Trophoblast cell (in vitro differentiated cells and primary cell): ENCODE data around the gene EXTL1.

ENCODE experiments used
- DNase-seq, 2 donors: peaks; one replicate each; pipeline ENCODE4 v3.0.0-alpha.2; 2016
- H2AFZ ChIP-seq: 2 replicates; pipeline ENCODE4 v1.6.1; 2013; ENCODE audit warnings: low read length, moderate library complexity, mild to moderate bottlenecking; ENCODE audit not compliant: insufficient read depth, poor library complexity
- H2AK5ac ChIP-seq: 2 replicates; pipeline ENCODE4 v1.6.1; 2013; ENCODE audit warnings: mild to moderate bottlenecking, low read length
- H2BK120ac ChIP-seq: 2 replicates; pipeline ENCODE4 v1.6.1; 2013; ENCODE audit warnings: low read length, mild to moderate bottlenecking, moderate library complexity; ENCODE audit not compliant: insufficient read depth, poor library complexity
- H2BK12ac ChIP-seq: 2 replicates; pipeline ENCODE4 v1.6.1; 2013; ENCODE audit warnings: mild to moderate bottlenecking, low read length, moderate library complexity
- H2BK5ac ChIP-seq: 2 replicates; pipeline ENCODE4 v1.6.1; 2013; ENCODE audit warnings: low read length, low read depth, moderate library complexity, mild to moderate bottlenecking; ENCODE audit not compliant: poor library complexity
- H3K14ac ChIP-seq: 2 replicates; pipeline ENCODE4 v1.6.1; 2013; ENCODE audit warnings: mild to moderate bottlenecking, low read length
- H3K18ac ChIP-seq: 2 replicates; pipeline ENCODE4 v1.6.1; 2013; ENCODE audit warnings: mild to moderate bottlenecking, low read length
- H3K23ac ChIP-seq: 2 replicates; pipeline ENCODE4 v1.6.1; 2013; ENCODE audit warnings: low read length
- H3K27ac ChIP-seq: 2 replicates; pipeline ENCODE4 v1.5.1; 2013; ENCODE audit warnings: low read depth, mild to moderate bottlenecking, inconsistent platforms, low read length, moderate library complexity
- H3K27me3 ChIP-seq: 2 replicates; pipeline ENCODE4 v1.6.1; 2013; ENCODE audit warnings: inconsistent platforms, mild to moderate bottlenecking, low read length, moderate library complexity; ENCODE audit not compliant: insufficient read depth
- H3K36me3 ChIP-seq, 2 experiments: 1 replicate in 1 of 2; 2 replicates in 1 of 2; pipeline ENCODE4 v1.6.1; 2013; ENCODE audit warnings: low read length in 2 of 2, mild to moderate bottlenecking in 2 of 2, moderate library complexity in 1 of 2; ENCODE audit not compliant: insufficient read depth in 2 of 2, control insufficient read depth in 1 of 2
- H3K4ac ChIP-seq: 2 replicates; pipeline ENCODE4 v1.6.1; 2013; ENCODE audit warnings: low read depth, mild to moderate bottlenecking, low read length, moderate library complexity
- H3K4me1 ChIP-seq, 2 experiments: 1 replicate in 1 of 2; 2 replicates in 1 of 2; pipeline ENCODE4 v1.6.1; 2013; ENCODE audit warnings: low read length in 2 of 2, mild to moderate bottlenecking in 2 of 2, moderate library complexity in 1 of 2; ENCODE audit not compliant: insufficient read depth in 2 of 2, control insufficient read depth in 1 of 2
- H3K4me2 ChIP-seq: 2 replicates; pipeline ENCODE4 v1.6.1; 2013; ENCODE audit warnings: inconsistent platforms, mild to moderate bottlenecking, low read length, moderate library complexity
- H3K4me3 ChIP-seq: 2 replicates; pipeline ENCODE4 v1.5.1; 2013; ENCODE audit warnings: mild to moderate bottlenecking, low read depth, low read length, inconsistent platforms
- H3K79me1 ChIP-seq: one replicate; pipeline ENCODE4 v1.6.1; 2013; ENCODE audit warnings: low read length
- H3K79me2 ChIP-seq: 2 replicates; pipeline ENCODE4 v1.6.1; 2013; ENCODE audit warnings: low read length, mild to moderate bottlenecking; ENCODE audit not compliant: control insufficient read depth, insufficient read depth, poor library complexity
- H3K9ac ChIP-seq: 2 replicates; pipeline ENCODE4 v1.6.1; 2013; ENCODE audit warnings: mild to moderate bottlenecking, low read length
- H3K9me3 ChIP-seq: 2 replicates; pipeline ENCODE4 v1.6.1; 2013; ENCODE audit warnings: low read depth, mild to moderate bottlenecking, control low read depth, inconsistent platforms, low read length; ENCODE audit not compliant: insufficient read depth
- H4K12ac ChIP-seq: 2 replicates; pipeline ENCODE4 v1.6.1; 2013; ENCODE audit warnings: low read depth, mild to moderate bottlenecking, low read length, moderate library complexity
- H4K8ac ChIP-seq: 2 replicates; pipeline ENCODE4 v1.6.1; 2013; ENCODE audit warnings: low read depth, mild to moderate bottlenecking, low read length, moderate library complexity
- H4K91ac ChIP-seq: one replicate; pipeline ENCODE4 v1.6.1; 2013; ENCODE audit warnings: low read depth, mild to moderate bottlenecking, low read length, moderate library complexity
- WGBS: extraction: QIAGEN DNeasy Blood & Tissue Kit; methylation state at CpG from one replicate; pipeline ENCODE4 v1.1.7; 2013; ENCODE audit warnings: missing lambda C conversion rate; ENCODE audit not compliant: insufficient read length, insufficient coverage; ENCODE audit errors: extremely low coverage; 5-methylcytosine and 5-hydroxymethylcytosine counted together

EXTL1 gene

GRCh38 chr1:26025517-26025916, 3.9 kb downstream of the EXTL1 start:
- no peak overlapping the region for H4K8ac ChIP-seq
- no peak overlapping the region for H3K23ac ChIP-seq
- H3K4ac ChIP-seq = no peak overlapping the region
- H4K12ac ChIP-seq = no peak overlapping the region
- no peak overlapping the region for H3K4me3 ChIP-seq
- H3K9me3 ChIP-seq = no peaks in the 10 kb centered on the region
- H4K91ac ChIP-seq = no peak overlapping the region
- no peak overlapping the region for H3K18ac ChIP-seq
- H3K36me3 ChIP-seq = no peaks in the 10 kb centered on the region
- no peaks in the 10 kb centered on the region for H3K27me3 ChIP-seq
- no peaks in the 10 kb centered on the region for H3K79me2 ChIP-seq
- peaks cover 5 to 12% of the 10 kb centered on the region in 2 experiments for H3K4me1 ChIP-seq
- H3K4me2 ChIP-seq = no peak overlapping the region
- H3K79me1 ChIP-seq = peaks cover 3% of the 10 kb centered on the region
- no peak overlapping the region for H2BK12ac ChIP-seq
- no peak overlapping the region for H2AFZ ChIP-seq
- WGBS = no CpG with 5 or more reads among the region's 5 CpGs
- no peak overlapping the region for H3K27ac ChIP-seq
- no peak overlapping the region for H2BK5ac ChIP-seq
- no peak overlapping the region for H3K9ac ChIP-seq
- H2AK5ac ChIP-seq = no peak overlapping the region
- no peak overlapping the region for H3K14ac ChIP-seq
- DNase-seq = no peak
- H2BK120ac ChIP-seq = no peak overlapping the region

- no peak for DNase-seq
- Histone ChIP-seq H4K91ac (no peak overlapping the region), H2AK5ac (no peak overlapping the region), H3K79me1 (no peaks in the 10 kb centered on the region), H4K8ac (no peak overlapping the region), H3K4me1 (peaks cover 0 to 3% of the 10 kb centered on the region in 2 experiments), H3K9me3 (no peaks in the 10 kb centered on the region), H3K23ac (no peak overlapping the region), H2BK120ac (no peak overlapping the region), H2BK12ac (no peak overlapping the region), H3K9ac (no peak overlapping the region), H3K4me3 (peak overlapping the region; percentile 16), H3K27me3 (no peaks in the 10 kb centered on the region), H3K36me3 (no peaks in the 10 kb centered on the region), H3K79me2 (no peaks in the 10 kb centered on the region), H3K18ac (no peak overlapping the region), H3K27ac (no peak overlapping the region), H4K12ac (no peak overlapping the region), H3K4me2 (no peak overlapping the region), H2BK5ac (no peak overlapping the region), H3K14ac (no peak overlapping the region), H3K4ac (no peak overlapping the region), H2AFZ (no peak overlapping the region)
- no CpG with 5 or more reads among the region's 3 CpGs for WGBS
These were observed 6.3 kb downstream of the EXTL1 start for GRCh38 chr1:26027716-26028489.

GRCh38 chr1:26028490-26028980, 7.0 kb downstream of the EXTL1 start:
- Histone ChIP-seq H3K23ac (no peak overlapping the region), H3K4ac (no peak overlapping the region), H3K4me1 (peaks cover 0 to 3% of the 10 kb centered on the region in 2 experiments), H2AK5ac (no peak overlapping the region), H3K36me3 (no peaks in the 10 kb centered on the region), H2AFZ (no peak overlapping the region), H3K79me1 (no peaks in the 10 kb centered on the region), H4K12ac (no peak overlapping the region), H2BK12ac (no peak overlapping the region), H3K14ac (no peak overlapping the region), H3K18ac (no peak overlapping the region), H3K79me2 (no peaks in the 10 kb centered on the region), H3K27me3 (no peaks in the 10 kb centered on the region), H3K27ac (no peak overlapping the region), H3K9ac (peak overlapping the region; percentile 39), H4K91ac (no peak overlapping the region), H3K4me2 (no peak overlapping the region), H4K8ac (no peak overlapping the region), H2BK120ac (no peak overlapping the region), H3K4me3 (no peak overlapping the region), H3K9me3 (no peaks in the 10 kb centered on the region), H2BK5ac (no peak overlapping the region)
- no CpG with 5 or more reads among the region's 8 CpGs for WGBS
- no peak for DNase-seq

- Histone ChIP-seq H3K23ac (no peak overlapping the region), H3K27me3 (no peaks in the 10 kb centered on the region), H3K9me3 (no peaks in the 10 kb centered on the region), H2AFZ (no peak overlapping the region), H3K79me1 (no peaks in the 10 kb centered on the region), H2BK5ac (no peak overlapping the region), H2BK12ac (no peak overlapping the region), H3K4ac (no peak overlapping the region), H3K4me2 (no peak overlapping the region), H4K8ac (no peak overlapping the region), H3K18ac (no peak overlapping the region), H3K27ac (no peak overlapping the region), H2AK5ac (no peak overlapping the region), H4K12ac (no peak overlapping the region), H3K79me2 (no peaks in the 10 kb centered on the region), H3K36me3 (no peaks in the 10 kb centered on the region), H3K14ac (no peak overlapping the region), H3K4me3 (no peak overlapping the region), H4K91ac (no peak overlapping the region), H3K9ac (peak overlapping the region; percentile 39), H2BK120ac (no peak overlapping the region), H3K4me1 (peaks cover 0 to 3% of the 10 kb centered on the region in 2 experiments)
- no CpG with 5 or more reads among the region's 15 CpGs for WGBS
- no peak for DNase-seq
These were observed 7.7 kb downstream of the EXTL1 start for GRCh38 chr1:26029054-26029863.
